Measurements from ENCODE around the gene LDB2.

LDB2 gene

GRCh38 chr4:16809064-16809463 lies 89.4 kb downstream of the LDB2 start:
- DNase-seq (ENCODE audit: low read depth in 1 of 2, low spot score in 1 of 2): no peak

- DNase-seq (ENCODE audit: low read depth in 1 of 2, low spot score in 1 of 2): no peak
Observed at GRCh38 chr4:16807355-16807754, 91.1 kb downstream of the LDB2 start.

GRCh38 chr4:16804581-16804980 lies 93.9 kb downstream of the LDB2 start:
- no peak for DNase-seq (ENCODE audit: low read depth in 1 of 2, low spot score in 1 of 2)

GRCh38 chr4:16802044-16802443 lies 96.4 kb downstream of the LDB2 start:
- DNase-seq (ENCODE audit: low read depth in 1 of 2, low spot score in 1 of 2): no peak

- DNase-seq (ENCODE audit: low read depth in 1 of 2, low spot score in 1 of 2): no peak
Observed at GRCh38 chr4:16801356-16801755, 97.1 kb downstream of the LDB2 start.

- no peak for DNase-seq (ENCODE audit: low read depth in 1 of 2, low spot score in 1 of 2)
Observed at GRCh38 chr4:16794816-16795445, 103.5 kb downstream of the LDB2 start.

GRCh38 chr4:16791460-16791859 lies 107.0 kb downstream of the LDB2 start:
- DNase-seq (ENCODE audit: low read depth in 1 of 2, low spot score in 1 of 2): no peak

GRCh38 chr4:16790508-16790907 lies 107.9 kb downstream of the LDB2 start:
- no peak for DNase-seq (ENCODE audit: low read depth in 1 of 2, low spot score in 1 of 2)

- no peak for DNase-seq (ENCODE audit: low read depth in 1 of 2, low spot score in 1 of 2)
Observed at GRCh38 chr4:16788868-16789267, 109.6 kb downstream of the LDB2 start.

GRCh38 chr4:16785793-16786527 lies 112.5 kb downstream of the LDB2 start:
- DNase-seq (ENCODE audit: low read depth in 1 of 2, low spot score in 1 of 2): no peak

- DNase-seq (ENCODE audit: low read depth in 1 of 2, low spot score in 1 of 2): no peak
Observed at GRCh38 chr4:16783119-16783518, 115.3 kb downstream of the LDB2 start.

- no peak for DNase-seq (ENCODE audit: low read depth in 1 of 2, low spot score in 1 of 2)
Observed at GRCh38 chr4:16779028-16779675, 119.3 kb downstream of the LDB2 start.

- no peak for DNase-seq (ENCODE audit: low read depth in 1 of 2, low spot score in 1 of 2)
Observed at GRCh38 chr4:16777726-16778125, 120.7 kb downstream of the LDB2 start.

- no peak for DNase-seq (ENCODE audit: low read depth in 1 of 2, low spot score in 1 of 2)
Observed at GRCh38 chr4:16775411-16776154, 122.9 kb downstream of the LDB2 start.

- no peak for DNase-seq (ENCODE audit: low read depth in 1 of 2, low spot score in 1 of 2)
Observed at GRCh38 chr4:16772366-16772850, 126.0 kb downstream of the LDB2 start.

- no peak for DNase-seq (ENCODE audit: low read depth in 1 of 2, low spot score in 1 of 2)
Observed at GRCh38 chr4:16770710-16771285, 127.6 kb downstream of the LDB2 start.

GRCh38 chr4:16767861-16768260 lies 130.6 kb downstream of the LDB2 start:
- DNase-seq (ENCODE audit: low read depth in 1 of 2, low spot score in 1 of 2): no peak

- DNase-seq (ENCODE audit: low read depth in 1 of 2, low spot score in 1 of 2): no peak
Observed at GRCh38 chr4:16767251-16767650, 131.2 kb downstream of the LDB2 start.

- DNase-seq (ENCODE audit: low read depth in 1 of 2, low spot score in 1 of 2): no peak
Observed at GRCh38 chr4:16765546-16765945, 132.9 kb downstream of the LDB2 start.

- DNase-seq (ENCODE audit: low read depth in 1 of 2, low spot score in 1 of 2): no peak
Observed at GRCh38 chr4:16764622-16765021, 133.8 kb downstream of the LDB2 start.
